SK-N-SH treated with all-trans-retinoic acid at 6 μM for 48 hours (cell line): ENCODE results near the gene NAT8.
"Not testable (repeated sequence)": the region's sequence is repeated elsewhere in the genome, so short reads cannot be mapped to it uniquely, and the experiment has no call there.

Experiments
- CSDC2 ChIP-seq: fragments of 250-450 bp; sonication (Bioruptor Pico); IDR thresholded peaks from 2 replicates; pipeline ENCODE4 v1.5.0; 2020; ENCODE audit warnings: mild to moderate bottlenecking, moderate library complexity
- ESRRG ChIP-seq: fragments of 250-450 bp; sonication (Bioruptor Pico); IDR thresholded peaks from 2 replicates; pipeline ENCODE4 v1.6.1; 2021; ENCODE audit warnings: mild to moderate bottlenecking
- GLIS3 ChIP-seq: fragments of 250-450 bp; sonication (Bioruptor Pico); IDR thresholded peaks from 2 replicates; pipeline ENCODE4 v1.5.0; 2020; ENCODE audit warnings: mild to moderate bottlenecking, moderate library complexity
- ZFP30 ChIP-seq: fragments of 450-650 bp; formaldehyde crosslinking; IDR thresholded peaks from 2 replicates; pipeline ENCODE4 v1.5.0; 2022; ENCODE audit warnings: mild to moderate bottlenecking, moderate library complexity
- TF ChIP-seq, protein P1 (sequence below): fragments of 250-450 bp; sonication (Bioruptor Pico); IDR thresholded peaks from 2 replicates; pipeline ENCODE4 v1.8.0; 2021; ENCODE audit warnings: low read depth, mild to moderate bottlenecking, moderate library complexity, borderline replicate concordance

DNA sequence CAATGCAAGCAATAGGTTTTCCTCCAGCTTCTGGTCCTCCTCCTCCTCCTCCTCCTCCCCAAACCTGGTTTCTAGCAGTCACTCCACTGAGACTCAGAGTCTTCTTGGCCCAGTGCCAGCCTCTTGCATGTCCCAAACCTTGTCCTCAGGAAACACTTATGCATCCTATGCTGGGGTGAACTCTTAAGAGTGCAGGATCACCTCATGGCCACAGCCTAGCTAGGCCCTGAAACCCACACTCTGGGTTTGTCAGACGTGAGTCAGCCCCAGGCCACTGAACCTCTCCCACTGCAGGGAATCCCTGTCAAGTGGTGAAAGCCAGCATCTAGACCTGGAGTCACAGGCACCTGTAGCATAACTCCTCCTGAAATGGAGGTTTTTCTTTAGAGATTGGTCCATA lies 42.1 kb upstream of the NAT8 start:
- TF ChIP-seq ESRRG; CSDC2 (CRISPR knock-in tag); GLIS3 (CRISPR knock-in tag); ZFP30 (CRISPR knock-in tag): not testable (repeated sequence)
- TF ChIP-seq, protein P1, sequence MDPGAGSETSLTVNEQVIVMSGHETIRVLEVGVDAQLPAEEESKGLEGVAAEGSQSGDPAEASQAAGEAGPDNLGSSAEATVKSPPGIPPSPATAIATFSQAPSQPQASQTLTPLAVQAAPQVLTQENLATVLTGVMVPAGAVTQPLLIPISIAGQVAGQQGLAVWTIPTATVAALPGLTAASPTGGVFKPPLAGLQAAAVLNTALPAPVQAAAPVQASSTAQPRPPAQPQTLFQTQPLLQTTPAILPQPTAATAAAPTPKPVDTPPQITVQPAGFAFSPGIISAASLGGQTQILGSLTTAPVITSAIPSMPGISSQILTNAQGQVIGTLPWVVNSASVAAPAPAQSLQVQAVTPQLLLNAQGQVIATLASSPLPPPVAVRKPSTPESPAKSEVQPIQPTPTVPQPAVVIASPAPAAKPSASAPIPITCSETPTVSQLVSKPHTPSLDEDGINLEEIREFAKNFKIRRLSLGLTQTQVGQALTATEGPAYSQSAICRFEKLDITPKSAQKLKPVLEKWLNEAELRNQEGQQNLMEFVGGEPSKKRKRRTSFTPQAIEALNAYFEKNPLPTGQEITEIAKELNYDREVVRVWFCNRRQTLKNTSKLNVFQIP (CRISPR knock-in tag), result not testable (repeated sequence)
